Head of caudate nucleus (tissue), 42 donors: Measurements from ENCODE around the gene SFN.
"Not testable (repeated sequence)": the region's sequence is repeated elsewhere in the genome, so short reads cannot be mapped to it uniquely, and the experiment has no call there.

Source experiments
- DNase-seq, 42 donors: peaks; one replicate each; pipeline versions ENCODE4 v3.0.0 to v3.0.0-alpha.2; 2020 to 2021; ENCODE audit warnings: mixed read lengths in 7 of 42
- intact Hi-C: fragments of 100-400 bp; cut with DNase I; formaldehyde crosslinking; loops from one replicate; pipeline ENCODE4 v1.15.0; 2022

The SFN gene

GRCh38 chr1:26837665-26838064, 25.3 kb upstream of the SFN start:
- DNase-seq, intact Hi-C loops: not testable (repeated sequence)

GRCh38 chr1:26838474-26839338, 24.2 kb upstream of the SFN start:
- intact Hi-C loops = no loop called here
- DNase-seq = no peak

- no peak for DNase-seq
- intact Hi-C loops = no loop called here
These were observed 23.6 kb upstream of the SFN start for GRCh38 chr1:26839339-26839722.

GRCh38 chr1:26839779-26840178, 23.2 kb upstream of the SFN start:
- intact Hi-C loops = no loop called here

GRCh38 chr1:26844424-26845196, 18.3 kb upstream of the SFN start:
- no peak for DNase-seq
- intact Hi-C loops = no loop called here

More at GRCh38 chr1:26839779-26840178, 23.2 kb upstream of the SFN start:
- no peak for DNase-seq

GRCh38 chr1:26847826-26848225, 15.1 kb upstream of the SFN start:
- intact Hi-C loops, DNase-seq: not testable (repeated sequence)

- DNase-seq = peak in 2 of 42 donors; percentile 28 to 43
- intact Hi-C loops = no loop called here
These were observed 14.4 kb upstream of the SFN start for GRCh38 chr1:26848499-26848898.

- intact Hi-C loops = no loop called here
- DNase-seq = peak in 21 of 42 donors; percentile 24 to 78 (median 50)
These were observed 13.8 kb upstream of the SFN start for GRCh38 chr1:26848941-26849774.

GRCh38 chr1:26851106-26851684, 11.8 kb upstream of the SFN start:
- intact Hi-C loops = no loop called here
- DNase-seq = no peak

- DNase-seq = no peak
- intact Hi-C loops = no loop called here
These were observed 10.2 kb upstream of the SFN start for GRCh38 chr1:26852701-26853100.

GRCh38 chr1:26853156-26853555, 9.8 kb upstream of the SFN start:
- intact Hi-C loops = no loop called here
- DNase-seq = peak; percentile 75 to 96 (median 89)

GRCh38 chr1:26853600-26853999, 9.3 kb upstream of the SFN start:
- intact Hi-C loops = no loop called here

GRCh38 chr1:26854906-26855305, 8.0 kb upstream of the SFN start:
- intact Hi-C loops = no loop called here
- DNase-seq = no peak

More at GRCh38 chr1:26853600-26853999, 9.3 kb upstream of the SFN start:
- no peak for DNase-seq

- intact Hi-C loops = no loop called here
These were observed 7.3 kb upstream of the SFN start for GRCh38 chr1:26855636-26856035.

GRCh38 chr1:26856181-26856580, 6.8 kb upstream of the SFN start:
- no peak for DNase-seq
- intact Hi-C loops = no loop called here

More at GRCh38 chr1:26855636-26856035, 7.3 kb upstream of the SFN start:
- no peak for DNase-seq

- no peak for DNase-seq
- intact Hi-C loops = no loop called here
These were observed 6.1 kb upstream of the SFN start for GRCh38 chr1:26856604-26857469.

- intact Hi-C loops = no loop called here
- no peak for DNase-seq
These were observed 5.4 kb upstream of the SFN start for GRCh38 chr1:26857473-26858060.

- no peak for DNase-seq
- intact Hi-C loops = no loop called here
These were observed 4.8 kb upstream of the SFN start for GRCh38 chr1:26858160-26858559.
